Gastrocnemius medialis (tissue), 4 donors: Measurements from ENCODE around the gene SLC24A3. TPM values are rescaled to one million over a fixed set of nuclear protein-coding genes. Genes with fewer than 3 reads are reported as not detected.

ENCODE experiments used
- ATAC-seq, 2 donors: fragments of 150-250 bp; one replicate each; pipeline ENCODE4 v1.9.1; 2016
- DNase-seq, 2 donors: peaks; one replicate each; pipeline ENCODE4 v3.0.0-alpha.2; 2019
- H3K27ac ChIP-seq, 4 donors: fragments of 200-600 bp; sonication (generic); 1 replicate in 1 of 4; 2 replicates in 3 of 4; pipeline ENCODE4 v1.5.1; 2016 to 2018; ENCODE audit warnings: mild to moderate bottlenecking in 2 of 4, moderate library complexity in 1 of 4
- H3K27me3 ChIP-seq, 3 donors: fragments of 200-600 bp; sonication (generic) in 2 of 3; 1 replicate in 1 of 3; 2 replicates in 2 of 3; pipeline versions ENCODE4 v1.5.1 to v1.6.0; 2016 to 2019; ENCODE audit warnings: mild to moderate bottlenecking in 1 of 3, moderate library complexity in 1 of 3
- H3K36me3 ChIP-seq, 2 donors: fragments of 200-600 bp; sonication (generic) in 1 of 2; one replicate each; pipeline ENCODE4 v1.5.1; 2017 to 2018
- H3K4me1 ChIP-seq, 2 donors: fragments of 200-600 bp; sonication (generic) in 1 of 2; one replicate each; pipeline ENCODE4 v1.5.1; 2016 to 2017; ENCODE audit warnings: mild to moderate bottlenecking in 2 of 2
- H3K4me3 ChIP-seq, 4 donors: fragments of 200-600 bp; sonication (generic) in 3 of 4; 1 replicate in 1 of 4; 2 replicates in 3 of 4; pipeline ENCODE4 v1.5.1; 2016 to 2019; ENCODE audit warnings: mild to moderate bottlenecking in 2 of 4
- H3K9me3 ChIP-seq, 3 donors: fragments of 200-600 bp; sonication (generic) in 2 of 3; 1 replicate in 1 of 3; 2 replicates in 2 of 3; pipeline ENCODE4 v1.5.1; 2016 to 2019
- CTCF ChIP-seq, 5 experiments: fragments of 450-650 bp in 3 of 5; fragments of 200-600 bp in 2 of 5; sonication (generic) in 2 of 5; IDR thresholded peaks in 4 of 5; conservative IDR thresholded peaks in 1 of 5; 1 replicate in 4 of 5; 2 replicates in 1 of 5; pipeline ENCODE4 v1.5.1; 2016 to 2019; ENCODE audit warnings: antibody characterized with exemption in 5 of 5, mild to moderate bottlenecking in 3 of 5, moderate library complexity in 3 of 5
- POLR2A ChIP-seq, 2 donors: fragments of 450-650 bp; IDR thresholded peaks; one replicate each; pipeline ENCODE4 v1.6.1; 2017; ENCODE audit warnings: antibody characterized with exemption in 2 of 2, mild to moderate bottlenecking in 2 of 2, moderate library complexity in 2 of 2
- in situ Hi-C, 4 donors: fragments of 200-750 bp; cut with MboI; loops; one replicate each; pipeline versions ENCODE4 v1.15.0 to v1.8.0; 2017; ENCODE audit warnings: low sequenced_read_pairs in 4 of 4
- intact Hi-C: fragments of 100-400 bp; cut with DNase I; formaldehyde crosslinking; loops from one replicate; pipeline ENCODE4 v1.15.1; 2023; ENCODE audit warnings: low total_unique reads
- total RNA-seq, 4 donors: library from RNA; depleted of rRNA; stranded (reverse); fragments of >200 nt; gene quantifications; one replicate each; pipeline versions ENCODE4 v1.1.0 to v1.2.3, GENCODE V29; 2016

Gene SLC24A3
- total RNA-seq, 4 donors from 2014 or later: 3.3 to 7.8 (median 6.7) TPM

GRCh38 chr20:19411811-19412210 is 199.4 kb downstream of the SLC24A3 start:
- in situ Hi-C loops: no loop called here
- Histone ChIP-seq H3K27ac (no peak overlapping the region), H3K36me3 (no peaks in the 10 kb centered on the region), H3K4me3 (no peak overlapping the region), H3K4me1 (peaks cover 0 to 10% of the 10 kb centered on the region in 2 donors), H3K27me3 (no peaks in the 10 kb centered on the region), H3K9me3 (no peaks in the 10 kb centered on the region)
- ATAC-seq (no peak), DNase-seq (no peak)
- intact Hi-C loops: no loop called here
- TF ChIP-seq POLR2A (IDR thresholded peaks at IDR 0.05): no peak
- TF ChIP-seq CTCF (IDR thresholded peaks at IDR 0.05 in 4 of 5, conservative IDR thresholded peaks at IDR 0.05 in 1 of 5): no peak

- no peak overlapping the region for H3K4me3 ChIP-seq
- TF ChIP-seq POLR2A (IDR thresholded peaks at IDR 0.05): no peak
- TF ChIP-seq CTCF (IDR thresholded peaks at IDR 0.05 in 4 of 5, conservative IDR thresholded peaks at IDR 0.05 in 1 of 5): no peak
- no peaks in the 10 kb centered on the region for H3K36me3 ChIP-seq
- H3K27ac ChIP-seq: no peak overlapping the region
- intact Hi-C loops: no loop called here
- H3K27me3 ChIP-seq: no peaks in the 10 kb centered on the region
- peaks cover 0 to 10% of the 10 kb centered on the region in 2 donors for H3K4me1 ChIP-seq
- DNase-seq: no peak
- no peak for ATAC-seq
- in situ Hi-C loops: no loop called here
- H3K9me3 ChIP-seq: no peaks in the 10 kb centered on the region
Observed at GRCh38 chr20:19412254-19412653, 199.8 kb downstream of the SLC24A3 start.

- no peaks in the 10 kb centered on the region for H3K9me3 ChIP-seq
- ATAC-seq: no peak
- H3K27ac ChIP-seq: no peak overlapping the region
- no peak for DNase-seq
- H3K4me3 ChIP-seq: no peak overlapping the region
- in situ Hi-C loops (no loop called here), intact Hi-C loops (no loop called here)
- no peak for TF ChIP-seq CTCF (IDR thresholded peaks at IDR 0.05 in 4 of 5, conservative IDR thresholded peaks at IDR 0.05 in 1 of 5)
- no peak for TF ChIP-seq POLR2A (IDR thresholded peaks at IDR 0.05)
- no peaks in the 10 kb centered on the region for H3K36me3 ChIP-seq
- H3K27me3 ChIP-seq: no peaks in the 10 kb centered on the region
- peaks cover 0 to 10% of the 10 kb centered on the region in 2 donors for H3K4me1 ChIP-seq
Observed at GRCh38 chr20:19414600-19414999, 202.2 kb downstream of the SLC24A3 start.

- TF ChIP-seq CTCF (IDR thresholded peaks at IDR 0.05 in 4 of 5, conservative IDR thresholded peaks at IDR 0.05 in 1 of 5) (no peak), POLR2A (IDR thresholded peaks at IDR 0.05) (no peak)
- Histone ChIP-seq H3K4me3 (no peak overlapping the region), H3K4me1 (peaks cover 0 to 10% of the 10 kb centered on the region in 2 donors), H3K27ac (no peak overlapping the region), H3K27me3 (no peaks in the 10 kb centered on the region), H3K36me3 (no peaks in the 10 kb centered on the region), H3K9me3 (no peaks in the 10 kb centered on the region)
- no peak for ATAC-seq
- DNase-seq: no peak
- intact Hi-C loops: no loop called here
- in situ Hi-C loops: no loop called here
Observed at GRCh38 chr20:19415786-19416185, 203.3 kb downstream of the SLC24A3 start.

GRCh38 chr20:19416627-19417026 is 204.2 kb downstream of the SLC24A3 start:
- in situ Hi-C loops: no loop called here
- TF ChIP-seq CTCF (IDR thresholded peaks at IDR 0.05 in 4 of 5, conservative IDR thresholded peaks at IDR 0.05 in 1 of 5) (no peak), POLR2A (IDR thresholded peaks at IDR 0.05) (no peak)
- intact Hi-C loops: no loop called here

More at GRCh38 chr20:19416627-19417026, 204.2 kb downstream of the SLC24A3 start:
- no peak for DNase-seq
- no peak overlapping the region for H3K4me3 ChIP-seq
- H3K9me3 ChIP-seq: no peaks in the 10 kb centered on the region
- ATAC-seq: no peak
- H3K27me3 ChIP-seq: no peaks in the 10 kb centered on the region
- peaks cover 0 to 10% of the 10 kb centered on the region in 2 donors for H3K4me1 ChIP-seq
- no peak overlapping the region for H3K27ac ChIP-seq
- no peaks in the 10 kb centered on the region for H3K36me3 ChIP-seq
